Endothelial cell of umbilical vein (primary cell): ENCODE measurements around the gene KCNJ5. TPM values are rescaled to one million over a fixed set of nuclear protein-coding genes. Genes with fewer than 3 reads are reported as not detected.

ENCODE experiments used
- BruUV-seq: library from RNA; stranded (reverse); fragments of 400-500 nt; replicated peaks from 2 replicates; lab custom pipeline; 2021; lab: Mats Ljungman, UMichigan
- CTCF ChIA-PET: fragments of 300-600, 350-600 bp; sonication (Branson Sonifier 250); formaldehyde crosslinking; loops from one replicate; lab custom pipeline; 2021; ENCODE audit warnings: antibody characterized with exemption, inconsistent platforms; lab: Charles Lee
- POLR2A ChIA-PET: fragments of 300-600, 350-600 bp; sonication (Branson Sonifier 250); formaldehyde crosslinking; loops from one replicate; lab custom pipeline; 2021; ENCODE audit warnings: antibody characterized with exemption, inconsistent platforms; lab: Charles Lee
- DNase-seq: peaks from one replicate; pipeline ENCODE4 v3.0.0-alpha.2; 2011; ENCODE audit warnings: low read depth, low spot score
- FAIRE-seq: peaks from 2 replicates; lab custom pipeline; 2011; peaks lifted over from hg19 to GRCh38; lab: Jason Lieb, UNC
- H2AFZ ChIP-seq: 2 replicates; pipeline ENCODE4 v1.6.0; 2012; ENCODE audit warnings: low read depth, low read length, control low read depth, inconsistent platforms
- H3K27ac ChIP-seq: 2 replicates; pipeline ENCODE4 v1.5.1; 2011; ENCODE audit warnings: low read depth, mild to moderate bottlenecking, control low read depth, low read length, moderate library complexity; ENCODE audit not compliant: insufficient read depth
- H3K27me3 ChIP-seq, 2 experiments: 2 replicates each; pipeline versions ENCODE4 v1.6.0 to v1.6.1; 2011; ENCODE audit warnings: low read length in 2 of 2, mixed read lengths in 1 of 2; ENCODE audit not compliant: control insufficient read depth in 2 of 2, insufficient read depth in 2 of 2
- H3K36me3 ChIP-seq, 2 experiments: 2 replicates in 1 of 2; 3 replicates in 1 of 2; pipeline ENCODE4 v1.5.1; 2011; ENCODE audit warnings: low read length in 2 of 2, mild to moderate bottlenecking in 1 of 2, moderate library complexity in 1 of 2; ENCODE audit not compliant: control insufficient read depth in 2 of 2, insufficient read depth in 2 of 2; ENCODE audit errors: extremely low read depth in 1 of 2
- H3K4me1 ChIP-seq: 3 replicates; pipeline ENCODE4 v1.5.1; 2011; ENCODE audit warnings: mild to moderate bottlenecking, low read length; ENCODE audit not compliant: control insufficient read depth, insufficient read depth; ENCODE audit errors: extremely low read depth
- H3K4me2 ChIP-seq: 2 replicates; pipeline ENCODE4 v1.6.1; 2011; ENCODE audit warnings: low read length, control low read depth, mixed read lengths; ENCODE audit not compliant: insufficient read depth
- H3K4me3 ChIP-seq, 3 experiments: fragments of 200-600 bp in 1 of 3; sonication (generic), shearing (Covaris generic) in 1 of 3; replicated peaks in 1 of 3; 2 replicates each; pipeline ENCODE4 v1.5.1; 2011 to 2016; ENCODE audit warnings: control low read depth in 3 of 3, low read length in 3 of 3, mild to moderate bottlenecking in 2 of 3, inconsistent platforms in 1 of 3, low read depth in 1 of 3, moderate library complexity in 1 of 3; ENCODE audit not compliant: insufficient read depth in 1 of 3
- H3K79me2 ChIP-seq: 2 replicates; pipeline ENCODE4 v1.6.0; 2012; ENCODE audit warnings: low read length, inconsistent platforms; ENCODE audit not compliant: control insufficient read depth, insufficient read depth
- H3K9ac ChIP-seq: replicated peaks from 2 replicates; pipeline ENCODE3; 2011; ENCODE audit warnings: low read length, control low read depth; ENCODE audit not compliant: insufficient read depth; ENCODE audit errors: extremely low read depth
- H3K9me1 ChIP-seq: replicated peaks from 3 replicates; pipeline ENCODE4 v1.6.0; 2011; ENCODE audit warnings: mild to moderate bottlenecking, low read length; ENCODE audit not compliant: control insufficient read depth, insufficient read depth; ENCODE audit errors: extremely low read depth
- H3K9me3 ChIP-seq: replicated peaks from 2 replicates; pipeline ENCODE4 v1.5.1; 2012; ENCODE audit warnings: low read length, inconsistent platforms; ENCODE audit not compliant: control insufficient read depth, insufficient read depth
- H4K20me1 ChIP-seq: replicated peaks from 2 replicates; pipeline ENCODE3; 2011; ENCODE audit warnings: mild to moderate bottlenecking, low read length; ENCODE audit not compliant: control insufficient read depth, insufficient read depth; ENCODE audit errors: extremely low read depth
- CTCF ChIP-seq, 2 donors: IDR thresholded peaks; 1 replicate in 1 of 2; 2 replicates in 1 of 2; pipeline ENCODE4 v1.5.1; 2011; ENCODE audit warnings: low read length in 2 of 2, mild to moderate bottlenecking in 2 of 2, moderate library complexity in 2 of 2, control low read depth in 1 of 2, inconsistent platforms in 1 of 2, low read depth in 1 of 2; ENCODE audit not compliant: insufficient read depth in 1 of 2; ENCODE audit errors: extremely low read depth in 1 of 2
- EZH2 ChIP-seq: IDR thresholded peaks from 2 replicates; pipeline ENCODE4 v1.6.1; 2012; ENCODE audit warnings: borderline replicate concordance, low read depth, mild to moderate bottlenecking, moderate library complexity, low read length, inconsistent platforms; ENCODE audit not compliant: severe bottlenecking
- FOS ChIP-seq: IDR thresholded peaks from 2 replicates; pipeline ENCODE4 v1.6.1; 2011; ENCODE audit warnings: mild to moderate bottlenecking, low read length, moderate library complexity, borderline replicate concordance; ENCODE audit not compliant: insufficient read depth
- GATA2 ChIP-seq: IDR thresholded peaks from 2 replicates; pipeline ENCODE4 v1.7.0; 2011; ENCODE audit warnings: low read depth, mild to moderate bottlenecking, moderate library complexity, mixed read lengths, low read length; ENCODE audit not compliant: insufficient read length, insufficient read depth
- JUN ChIP-seq: IDR thresholded peaks from 2 replicates; pipeline ENCODE4 v1.6.1; 2011; ENCODE audit warnings: borderline replicate concordance, low read depth; ENCODE audit not compliant: insufficient read length, insufficient read depth
- MAX ChIP-seq: IDR thresholded peaks from 2 replicates; pipeline ENCODE4 v1.6.1; 2011; ENCODE audit not compliant: insufficient read depth, insufficient read length
- MYC ChIP-seq: IDR thresholded peaks from one replicate; pipeline ENCODE4 v1.6.1; 2011; ENCODE audit warnings: mild to moderate bottlenecking, low read depth, low read length
- POLR2A ChIP-seq: IDR thresholded peaks from 2 replicates; pipeline ENCODE4 v1.6.1; 2012; ENCODE audit warnings: low read depth, mild to moderate bottlenecking, control low read depth, low read length
- POLR2AphosphoS5 ChIP-seq: IDR thresholded peaks from 2 replicates; pipeline ENCODE4 v1.6.1; 2012; ENCODE audit warnings: low read depth, mild to moderate bottlenecking, control low read depth, low read length, moderate library complexity; ENCODE audit not compliant: insufficient read depth
- dilution Hi-C: fragments of 300-500 bp; cut with MboI; formaldehyde crosslinking; loops from one replicate; pipeline ENCODE4 v1.15.0; 2019; ENCODE audit warnings: low sequenced_read_pairs; ENCODE audit not compliant: extremely low pct_ligation_motif_present
- intact Hi-C: fragments of 100-400 bp; cut with micrococcal nuclease; formaldehyde crosslinking; loops from one replicate; pipeline ENCODE4 v1.10.0; 2022
- polyA plus RNA-seq, 4 experiments: library from polyadenylated mRNA; depleted of rRNA in 3 of 4; stranded (reverse) in 3 of 4; unstranded in 1 of 4; fragments of >200 nt; gene quantifications; 2 replicates each; pipeline versions ENCODE4 v1.2.1 to v1.2.3, GENCODE V29; 2011 to 2012; ENCODE audit warnings: missing spikeins in 1 of 4
- total RNA-seq: library from RNA; stranded (reverse); gene quantifications from 2 replicates; pipeline ENCODE4 v1.2.3, GENCODE V29; 2021

KCNJ5 gene
- total and polyA plus RNA-seq, 2 donors (not counting 3 experiments of a cell fraction or from before 2014, with no cell fraction given), result 0.13 TPM; not detected in 1

- DNase-seq (no peak), FAIRE-seq (no peak)
- Histone ChIP-seq H3K27ac (no peak overlapping the region), H3K9ac (no peak overlapping the region), H3K9me3 (no peaks in the 10 kb centered on the region), H3K4me3 (no peak overlapping the region), H3K27me3 (peaks cover 23 to 24% of the 10 kb centered on the region in 2 experiments), H3K9me1 (no peaks in the 10 kb centered on the region), H3K79me2 (no peaks in the 10 kb centered on the region), H3K4me1 (peaks cover 16% of the 10 kb centered on the region), H2AFZ (no peak overlapping the region), H3K36me3 (no peaks in the 10 kb centered on the region), H3K4me2 (no peak overlapping the region), H4K20me1 (no peaks in the 10 kb centered on the region)
- dilution Hi-C loops, result no loop called here
- intact Hi-C loops, result no loop called here
- no peak for TF ChIP-seq POLR2A
- ChIA-PET POLR2A (no interaction called here), CTCF (interaction anchor here (1.1 to 10.7 kb wide), 4 partner anchors 9 to 52 kb away, joined by 3 to 141 read pairs (median 37); partner anchors contain the start of gene KCNJ5)
- no TSS peak for BruUV-seq
Observed at GRCh38 chr11:128904303-128904655, 13.1 kb downstream of the KCNJ5 start.

GRCh38 chr11:128904656-128905344, 13.6 kb downstream of the KCNJ5 start:
- peak; percentile 65 for FAIRE-seq
- peak; percentile 29 for DNase-seq
- ChIA-PET POLR2A (no interaction called here), CTCF (interaction anchor here (1.1 to 10.7 kb wide), 4 partner anchors 8 to 52 kb away, joined by 3 to 141 read pairs (median 37); partner anchors contain the start of gene KCNJ5)
- no peak overlapping the region for H3K9ac ChIP-seq
- dilution Hi-C loops (no loop called here), intact Hi-C loops (no loop called here)
- peaks cover 23% of the 10 kb centered on the region in 2 experiments for H3K27me3 ChIP-seq
- H3K9me1 ChIP-seq, result no peaks in the 10 kb centered on the region
- peak overlapping the region in 1 of 3 experiments; percentile 40 for H3K4me3 ChIP-seq
- no peaks in the 10 kb centered on the region for H4K20me1 ChIP-seq
- H3K4me1 ChIP-seq, result peaks cover 17% of the 10 kb centered on the region
- H3K27ac ChIP-seq, result no peak overlapping the region
- no peaks in the 10 kb centered on the region for H3K36me3 ChIP-seq
- TF ChIP-seq POLR2AphosphoS5, result no peak
- TF ChIP-seq POLR2A, result no peak
- no peak for TF ChIP-seq JUN
- TF ChIP-seq FOS, result no peak
- no peak for TF ChIP-seq CTCF (IDR thresholded peaks at IDR 0.05; ENCODE audit: extremely low read depth in 1 of 2, insufficient read depth in 1 of 2, low read depth in 1 of 2, low read length in 2 of 2)
- TF ChIP-seq EZH2, result no peak
- no peak for TF ChIP-seq MAX
- no peak for TF ChIP-seq MYC
- no peak for TF ChIP-seq GATA2
- H2AFZ ChIP-seq, result peak overlapping the region; percentile 66
- no peaks in the 10 kb centered on the region for H3K79me2 ChIP-seq
- H3K9me3 ChIP-seq, result no peaks in the 10 kb centered on the region
- BruUV-seq, result no TSS peak
- no peak overlapping the region for H3K4me2 ChIP-seq
